ENCODE data around the gene ZBTB44. TPM values are rescaled to one million over a fixed set of nuclear protein-coding genes. Genes with fewer than 3 reads are reported as not detected.
"Not testable (repeated sequence)": the region's sequence is repeated elsewhere in the genome, so short reads cannot be mapped to it uniquely, and the experiment has no call there.

ZBTB44 gene
- total RNA-seq, 2 experiments from 2014 or later, result 38.2 to 49.4 TPM

GRCh38 chr11:130202818-130203689 lies 111.7 kb downstream of the ZBTB44 start:
- H3K4me3 Mint-ChIP-seq, result no peak overlapping the region
- intact Hi-C loops (cut with DNase I, micrococcal nuclease), result no loop called here
- CTCF ChIA-PET, result interaction anchor here (0.6 to 1.3 kb wide), 4 partner anchors 10 to 116 kb away, joined by 3 to 4 read pairs (median 3); no protein-coding TSS in a partner anchor

DNA sequence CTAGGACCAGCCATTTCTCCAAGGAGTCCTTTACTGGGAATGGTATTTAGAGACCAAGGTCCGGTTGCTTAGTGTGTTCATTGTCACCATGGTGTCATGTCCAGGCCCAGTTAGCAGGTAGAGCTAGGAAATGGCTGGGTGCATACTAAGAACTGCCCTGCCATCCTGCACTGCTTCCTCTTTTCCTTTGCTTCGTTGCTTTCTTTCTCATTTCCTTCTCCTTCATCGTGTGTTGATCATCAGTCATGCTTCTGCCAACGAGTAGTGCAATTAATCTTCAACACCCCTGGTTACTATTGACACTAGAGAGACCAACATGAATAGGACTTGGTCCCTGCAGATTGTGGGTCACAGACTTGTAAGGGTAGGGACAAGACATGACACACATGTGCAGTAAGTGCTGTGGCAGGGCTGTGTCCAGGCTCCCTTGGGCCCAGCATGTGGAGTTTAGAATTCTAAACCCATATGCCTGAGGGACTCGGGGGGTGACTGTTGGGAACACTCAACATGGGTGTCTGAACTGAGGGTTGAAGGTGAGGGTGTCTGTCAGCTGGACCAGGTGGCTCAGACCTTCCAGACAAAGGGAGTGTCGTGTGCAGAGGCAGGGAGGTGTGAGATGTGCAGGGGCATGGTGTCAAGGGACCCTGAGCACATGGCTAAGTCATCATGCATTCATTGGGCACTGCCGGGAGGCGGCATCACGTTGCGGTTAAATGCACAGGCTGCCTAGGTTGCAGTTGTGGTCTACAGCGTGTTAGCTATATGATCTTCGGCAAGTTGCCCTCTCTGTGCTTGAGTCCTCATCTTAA lies 112.5 kb downstream of the ZBTB44 start:
- Mint-ChIP-seq H3K4me1 (no peaks in the 10 kb centered on the region), H3K27ac (no peak overlapping the region), H3K27me3 (no peaks in the 10 kb centered on the region), H3K36me3 (ENCODE audit: low read depth) (no peaks in the 10 kb centered on the region), H3K4me3 (no peak overlapping the region), H3K9me3 (ENCODE audit: low read depth) (no peaks in the 10 kb centered on the region)
- no peak for DNase-seq
- POLR2A ChIA-PET, result no interaction called here
- no peak for ATAC-seq
- CTCF ChIA-PET, result interaction anchor here (0.6 to 1.3 kb wide), 3 partner anchors 10 to 116 kb away, joined by 3 to 4 read pairs (median 3); no protein-coding TSS in a partner anchor
- intact Hi-C loops (cut with DNase I, micrococcal nuclease), result no loop called here

More at GRCh38 chr11:130202818-130203689, 111.7 kb downstream of the ZBTB44 start:
- ATAC-seq (no peak), DNase-seq (no peak)
- Mint-ChIP-seq H3K9me3 (ENCODE audit: low read depth) (no peaks in the 10 kb centered on the region), H3K4me1 (no peaks in the 10 kb centered on the region), H3K27ac (no peak overlapping the region), H3K36me3 (ENCODE audit: low read depth) (no peaks in the 10 kb centered on the region), H3K27me3 (no peaks in the 10 kb centered on the region)
- POLR2A ChIA-PET, result no interaction called here

- no peaks in the 10 kb centered on the region for H3K36me3 Mint-ChIP-seq (ENCODE audit: low read depth)
- ATAC-seq, result no peak
- H3K27me3 Mint-ChIP-seq, result no peaks in the 10 kb centered on the region
- intact Hi-C loops (cut with DNase I, micrococcal nuclease), result no loop called here
- POLR2A ChIA-PET, result no interaction called here
- no peak overlapping the region for H3K4me3 Mint-ChIP-seq
- no peak for DNase-seq
- CTCF ChIA-PET, result interaction anchor here (2.0 kb wide), 1 partner anchor 12 kb away, joined by 12 read pairs; no protein-coding TSS in a partner anchor
- H3K27ac Mint-ChIP-seq, result no peak overlapping the region
- no peaks in the 10 kb centered on the region for H3K9me3 Mint-ChIP-seq (ENCODE audit: low read depth)
- H3K4me1 Mint-ChIP-seq, result no peaks in the 10 kb centered on the region
Measured at GRCh38 chr11:130201026-130201425, 113.7 kb downstream of the ZBTB44 start.

DNA sequence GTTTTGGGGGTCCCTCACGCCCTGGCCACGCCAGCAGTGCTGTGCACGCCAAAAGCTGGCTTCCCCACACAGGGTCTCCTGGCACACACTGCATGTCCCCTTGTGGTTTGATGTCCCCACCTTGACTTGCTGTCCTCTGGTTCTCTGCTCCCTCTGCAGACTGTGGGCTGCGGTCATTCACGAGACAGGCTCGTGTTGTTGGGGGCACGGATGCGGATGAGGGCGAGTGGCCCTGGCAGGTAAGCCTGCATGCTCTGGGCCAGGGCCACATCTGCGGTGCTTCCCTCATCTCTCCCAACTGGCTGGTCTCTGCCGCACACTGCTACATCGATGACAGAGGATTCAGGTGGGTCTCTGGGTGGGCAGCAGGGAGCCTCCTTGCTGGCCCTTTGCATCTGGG lies 114.9 kb downstream of the ZBTB44 start:
- no peaks in the 10 kb centered on the region for H3K4me1 Mint-ChIP-seq
- intact Hi-C loops (cut with DNase I, micrococcal nuclease), result no loop called here
- POLR2A ChIA-PET, result no interaction called here
- no peak overlapping the region for H3K4me3 Mint-ChIP-seq
- no peaks in the 10 kb centered on the region for H3K36me3 Mint-ChIP-seq (ENCODE audit: low read depth)
- CTCF ChIA-PET, result interaction anchor here (2.0 kb wide), 1 partner anchor 13 kb away, joined by 12 read pairs; no protein-coding TSS in a partner anchor
- H3K9me3 Mint-ChIP-seq (ENCODE audit: low read depth), result no peaks in the 10 kb centered on the region
- no peak for DNase-seq
- no peak overlapping the region for H3K27ac Mint-ChIP-seq
- no peak for ATAC-seq
- H3K27me3 Mint-ChIP-seq, result no peaks in the 10 kb centered on the region

GRCh38 chr11:130198964-130199363 lies 115.8 kb downstream of the ZBTB44 start:
- Mint-ChIP-seq H3K36me3 (ENCODE audit: low read depth) (no peaks in the 10 kb centered on the region), H3K27ac (no peak overlapping the region), H3K9me3 (ENCODE audit: low read depth) (no peaks in the 10 kb centered on the region), H3K4me3 (no peak overlapping the region), H3K4me1 (no peaks in the 10 kb centered on the region), H3K27me3 (no peaks in the 10 kb centered on the region)
- intact Hi-C loops (cut with DNase I, micrococcal nuclease), result no loop called here
- DNase-seq (no peak), ATAC-seq (no peak)
- ChIA-PET POLR2A (no interaction called here), CTCF (no interaction called here)

GRCh38 chr11:130198292-130198691 lies 116.4 kb downstream of the ZBTB44 start:
- Mint-ChIP-seq H3K4me3 (no peak overlapping the region), H3K27ac (no peak overlapping the region), H3K36me3 (ENCODE audit: low read depth) (no peaks in the 10 kb centered on the region), H3K9me3 (ENCODE audit: low read depth) (no peaks in the 10 kb centered on the region), H3K4me1 (no peaks in the 10 kb centered on the region), H3K27me3 (no peaks in the 10 kb centered on the region)
- intact Hi-C loops (cut with DNase I, micrococcal nuclease), result no loop called here
- ATAC-seq, result no peak
- POLR2A ChIA-PET, result no interaction called here
- CTCF ChIA-PET, result interaction anchor here (0.6 kb wide), 1 partner anchor 14 kb away, joined by 3 read pairs; no protein-coding TSS in a partner anchor
- no peak for DNase-seq

DNA sequence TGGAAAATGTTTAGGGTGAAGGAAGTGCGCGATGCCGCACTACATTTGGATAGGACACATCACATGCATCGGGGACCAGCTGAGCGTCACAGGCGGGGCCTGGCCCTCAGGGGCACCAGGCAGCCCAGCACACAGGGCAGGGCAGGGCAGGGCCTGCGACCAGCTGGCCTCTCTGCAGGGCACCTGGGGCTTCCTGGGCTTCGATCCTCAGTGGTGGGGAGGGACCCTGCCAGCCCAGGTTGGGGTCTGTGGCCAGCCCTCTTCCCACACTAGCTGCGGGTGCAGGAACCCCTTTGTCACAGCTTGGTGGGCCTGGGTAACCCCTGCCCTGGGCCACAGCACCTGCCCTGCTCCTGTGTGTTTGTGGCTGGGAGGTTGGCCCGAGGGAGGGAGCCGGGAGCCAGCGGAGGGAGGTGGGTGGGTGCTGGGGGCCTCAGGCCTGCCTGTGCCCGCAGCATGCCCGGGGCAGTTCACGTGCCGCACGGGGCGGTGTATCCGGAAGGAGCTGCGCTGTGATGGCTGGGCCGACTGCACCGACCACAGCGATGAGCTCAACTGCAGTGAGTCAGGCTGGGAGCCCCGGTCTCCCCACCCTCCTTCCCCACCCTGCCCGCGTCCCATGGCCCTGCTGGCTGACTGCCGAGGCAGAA lies 117.2 kb downstream of the ZBTB44 start:
- H3K27ac Mint-ChIP-seq, result no peak overlapping the region
- no peak overlapping the region for H3K4me3 Mint-ChIP-seq
- no peak for ATAC-seq
- POLR2A ChIA-PET, result no interaction called here
- no peaks in the 10 kb centered on the region for H3K36me3 Mint-ChIP-seq (ENCODE audit: low read depth)
- intact Hi-C loops (cut with DNase I, micrococcal nuclease), result no loop called here
- DNase-seq, result no peak
- no peaks in the 10 kb centered on the region for H3K27me3 Mint-ChIP-seq
- H3K9me3 Mint-ChIP-seq (ENCODE audit: low read depth), result no peaks in the 10 kb centered on the region
- H3K4me1 Mint-ChIP-seq, result no peaks in the 10 kb centered on the region
- CTCF ChIA-PET, result no interaction called here

DNA sequence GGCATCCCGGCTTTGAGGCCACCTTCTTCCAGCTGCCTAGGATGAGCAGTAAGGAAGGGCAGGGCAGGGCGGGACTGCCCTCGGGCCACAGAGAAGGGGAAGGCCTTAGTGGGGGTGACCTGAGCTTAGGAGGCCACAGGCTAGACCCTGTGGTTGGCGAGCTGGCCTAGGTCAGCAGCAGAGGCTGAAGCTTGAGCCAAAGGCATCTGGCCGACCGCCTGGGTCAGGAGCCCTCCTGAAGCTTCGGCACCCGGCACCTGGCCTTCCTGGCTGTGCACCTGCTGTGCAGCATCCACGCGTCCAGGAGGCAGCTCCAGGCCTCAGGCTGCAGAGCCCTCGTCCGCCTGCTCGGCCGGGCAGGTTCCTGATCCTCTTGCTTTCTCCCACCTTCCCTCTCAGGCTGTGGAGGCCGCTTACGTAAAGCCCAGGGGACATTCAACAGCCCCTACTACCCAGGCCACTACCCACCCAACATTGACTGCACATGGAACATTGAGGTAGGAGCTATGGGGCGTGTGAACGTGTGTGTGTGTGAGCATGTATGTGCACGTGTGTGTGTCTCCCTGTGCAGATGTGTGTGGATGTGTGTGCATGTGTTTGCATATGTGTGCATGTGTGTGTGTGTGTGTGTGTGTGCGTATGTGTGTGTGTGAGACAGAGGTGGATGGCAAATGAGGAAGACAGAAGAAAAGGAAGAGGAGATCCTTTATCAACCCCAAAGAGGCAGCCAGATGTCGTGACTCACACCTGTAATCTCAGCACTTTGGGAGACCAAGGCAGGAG lies 120.3 kb downstream of the ZBTB44 start:
- intact Hi-C loops (cut with DNase I, micrococcal nuclease), result no loop called here
- CTCF ChIA-PET, result no interaction called here
- H3K4me1 Mint-ChIP-seq, result no peaks in the 10 kb centered on the region

DNA sequence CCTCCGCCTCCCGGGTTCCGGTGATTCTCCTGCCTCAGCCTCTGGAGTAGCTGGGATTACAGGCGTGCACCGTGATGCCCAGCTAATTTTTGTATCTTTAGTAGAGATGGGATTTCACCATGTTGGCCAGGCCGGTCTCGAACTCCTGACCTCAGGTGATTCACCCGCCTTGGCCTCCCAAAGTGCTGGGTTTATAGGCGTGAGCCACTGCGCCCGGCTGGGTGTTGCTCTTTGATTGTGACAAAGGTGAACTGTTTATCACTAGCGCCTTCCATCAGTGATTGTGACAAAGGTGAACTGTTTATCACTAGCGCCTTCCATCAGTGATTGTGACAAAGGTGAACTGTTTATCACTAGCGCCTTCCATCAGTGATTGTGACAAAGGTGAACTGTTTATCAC lies 121.2 kb downstream of the ZBTB44 start:
- H3K36me3 Mint-ChIP-seq (ENCODE audit: low read depth); H3K27ac Mint-ChIP-seq; ATAC-seq; intact Hi-C loops (cut with DNase I, micrococcal nuclease); CTCF ChIA-PET; DNase-seq; H3K4me1 Mint-ChIP-seq; H3K27me3 Mint-ChIP-seq; H3K4me3 Mint-ChIP-seq; H3K9me3 Mint-ChIP-seq (ENCODE audit: low read depth): not testable (repeated sequence)
- POLR2A ChIA-PET, result interaction anchor here (0.6 kb wide), 1 partner anchor 296 kb away, joined by 5 read pairs; no protein-coding TSS in a partner anchor

More for the DNA sequence above, 120.3 kb downstream of the ZBTB44 start:
- no peaks in the 10 kb centered on the region for H3K27me3 Mint-ChIP-seq
- POLR2A ChIA-PET, result no interaction called here
- no peaks in the 10 kb centered on the region for H3K36me3 Mint-ChIP-seq (ENCODE audit: low read depth)
- no peak overlapping the region for H3K4me3 Mint-ChIP-seq
- DNase-seq (no peak), ATAC-seq (no peak)
- H3K9me3 Mint-ChIP-seq (ENCODE audit: low read depth), result no peaks in the 10 kb centered on the region
- no peak overlapping the region for H3K27ac Mint-ChIP-seq

DNA sequence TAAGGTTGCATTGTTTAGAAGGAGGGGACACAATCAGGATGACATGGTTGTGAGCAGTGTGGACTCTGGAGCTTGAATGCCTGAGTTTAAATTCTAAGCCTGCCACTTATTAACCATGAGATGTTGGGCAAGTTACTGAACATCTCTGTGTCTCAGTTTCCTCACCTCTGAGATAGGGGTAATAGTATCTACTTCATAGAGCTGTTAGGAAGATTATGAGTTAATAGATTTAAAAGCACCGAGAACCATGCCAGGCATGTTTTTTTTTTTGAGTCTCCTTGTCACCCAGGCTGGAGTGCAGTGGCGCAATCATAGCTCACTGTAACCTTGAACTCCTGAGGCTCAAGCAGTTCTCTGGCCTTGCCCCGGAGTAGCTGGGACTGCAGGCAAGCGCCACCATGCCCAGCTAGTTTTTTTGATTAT lies 121.9 kb downstream of the ZBTB44 start:
- no peaks in the 10 kb centered on the region for H3K4me1 Mint-ChIP-seq
- H3K4me3 Mint-ChIP-seq, result no peak overlapping the region
- ATAC-seq, result no peak
- ChIA-PET POLR2A (interaction anchor here (0.6 kb wide), 1 partner anchor 297 kb away, joined by 5 read pairs; no protein-coding TSS in a partner anchor), CTCF (no interaction called here)
- H3K9me3 Mint-ChIP-seq (ENCODE audit: low read depth), result no peaks in the 10 kb centered on the region
- intact Hi-C loops (cut with DNase I, micrococcal nuclease), result no loop called here
- no peak for DNase-seq
- no peaks in the 10 kb centered on the region for H3K36me3 Mint-ChIP-seq (ENCODE audit: low read depth)
- H3K27me3 Mint-ChIP-seq, result no peaks in the 10 kb centered on the region
- no peak overlapping the region for H3K27ac Mint-ChIP-seq

DNA sequence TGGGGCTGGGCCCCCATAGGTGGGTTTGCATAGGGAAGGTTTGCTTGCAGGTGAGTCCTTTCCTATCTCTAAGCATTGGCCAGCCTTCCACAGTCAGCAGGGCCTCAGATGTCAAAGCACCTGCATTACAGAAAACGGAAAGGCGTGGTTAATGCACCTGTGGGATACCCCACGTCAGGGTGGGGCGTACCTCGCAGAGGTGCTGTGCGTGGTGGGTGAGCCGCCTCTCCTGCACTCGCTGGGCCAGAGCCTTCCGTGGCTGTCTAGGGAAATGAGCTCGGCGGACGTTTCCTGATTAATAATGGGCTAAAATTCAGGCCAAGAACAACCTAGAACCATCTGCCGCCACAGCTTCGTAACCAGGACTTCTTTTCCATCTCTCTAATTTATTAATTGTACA lies 122.8 kb downstream of the ZBTB44 start:
- Mint-ChIP-seq H3K36me3 (ENCODE audit: low read depth) (no peaks in the 10 kb centered on the region), H3K9me3 (ENCODE audit: low read depth) (no peaks in the 10 kb centered on the region), H3K4me1 (no peaks in the 10 kb centered on the region), H3K4me3 (no peak overlapping the region), H3K27ac (no peak overlapping the region), H3K27me3 (no peaks in the 10 kb centered on the region)
- intact Hi-C loops (cut with DNase I, micrococcal nuclease), result no loop called here
- DNase-seq (no peak), ATAC-seq (no peak)
- ChIA-PET POLR2A (no interaction called here), CTCF (no interaction called here)
